MCF 10A (cell line): Measurements from ENCODE around the gene GLRB. TPM values are rescaled to one million over a fixed set of nuclear protein-coding genes. Genes with fewer than 3 reads are reported as not detected.
A peak's percentile ranks its signal among the peaks of the same experiment; 100 is the strongest.

ENCODE experiments used
- Bru-seq: library from RNA; stranded (reverse); fragments of 400-500 nt; gene quantifications from one replicate; lab custom pipeline; 2021; lab: Mats Ljungman, UMichigan
- BruChase-seq, 2 experiments: library from RNA; stranded (reverse); fragments of 400-500 nt; gene quantifications; one replicate each; lab custom pipeline; 2021; lab: Mats Ljungman, UMichigan
- BruUV-seq: library from RNA; stranded (reverse); fragments of 400-500 nt; replicated peaks from 2 replicates; lab custom pipeline; 2021; lab: Mats Ljungman, UMichigan
- CTCF ChIA-PET: fragments of 300-600 bp; sonication (Branson Sonifier 250); formaldehyde crosslinking; extraction: SDS; loops from one replicate; lab custom pipeline; 2021; ENCODE audit warnings: antibody characterized with exemption, inconsistent platforms; lab: Yijun Ruan, JAX
- POLR2A ChIA-PET: fragments of 300-600, 350-650 bp; sonication (Branson Sonifier 250); formaldehyde crosslinking; extraction: SDS; loops from one replicate; lab custom pipeline; 2020; ENCODE audit warnings: antibody characterized with exemption, inconsistent platforms; lab: Yijun Ruan, JAX
- DNase-seq: peaks from one replicate; pipeline ENCODE4 v3.0.0-alpha.2; 2018; ENCODE audit not compliant: unreplicated experiment
- H3K27ac Mint-ChIP-seq: one replicate; pipeline ENCODE4 v1.8.0; 2022; ENCODE audit warnings: mild to moderate bottlenecking, low read depth, mixed read lengths; ENCODE audit not compliant: unreplicated experiment
- H3K27me3 Mint-ChIP-seq: one replicate; pipeline ENCODE4 v1.8.0; 2022; ENCODE audit warnings: mixed read lengths; ENCODE audit not compliant: insufficient read depth, unreplicated experiment
- H3K36me3 Mint-ChIP-seq: one replicate; pipeline ENCODE4 v1.8.0; 2022; ENCODE audit warnings: mild to moderate bottlenecking, moderate library complexity, mixed read lengths; ENCODE audit not compliant: insufficient read depth, unreplicated experiment
- H3K4me1 Mint-ChIP-seq: one replicate; pipeline ENCODE4 v1.8.0; 2022; ENCODE audit warnings: mixed read lengths; ENCODE audit not compliant: insufficient read depth, unreplicated experiment
- H3K4me3 Mint-ChIP-seq: one replicate; pipeline ENCODE4 v1.8.0; 2022; ENCODE audit warnings: mild to moderate bottlenecking, moderate library complexity, mixed read lengths; ENCODE audit not compliant: unreplicated experiment
- H3K9me3 Mint-ChIP-seq: one replicate; pipeline ENCODE4 v1.8.0; 2022; ENCODE audit warnings: mixed read lengths; ENCODE audit not compliant: unreplicated experiment
- CTCF ChIP-seq: fragments of 200-600 bp; IDR thresholded peaks from one replicate; pipeline ENCODE4 v1.8.0; 2022; ENCODE audit warnings: antibody characterized with exemption, mild to moderate bottlenecking; ENCODE audit not compliant: unreplicated experiment
- intact Hi-C: fragments of 100-400 bp; cut with micrococcal nuclease; formaldehyde crosslinking; loops from 2 replicates; pipeline ENCODE4 v1.14.1; 2022
- long read RNA-seq: library from polyadenylated mRNA; stranded (forward); transcript quantifications from one replicate; pipeline ENCODE4 v2.0.0, GENCODE V29; 2022
- total RNA-seq: library from RNA; stranded (reverse); gene quantifications from 2 replicates; pipeline ENCODE4 v1.2.3, GENCODE V29; 2022

The GLRB gene
- total RNA-seq = 5.9 and 7.1 TPM in 2 replicates
- percentile 51 among the genes with signal in this experiment for Bru-seq, nascent RNA
- BruChase-seq, experiment 1, labeled RNA remaining after a 6-hour chase = percentile 43 among the genes with signal in this experiment
- percentile 47 among the genes with signal in this experiment for BruChase-seq, experiment 2, labeled RNA remaining after a 2-hour chase
- long read RNA-seq, transcript GLRB-201 (10 exons, 3,126 nt) = major isoform, 11 of 22 reads
- long read RNA-seq, transcript GLRB-207 (9 exons, 2,765 nt) = minor isoform, 6 of 22 reads
- long read RNA-seq, partial matches to known transcripts = 3 of 22 reads
- long read RNA-seq, other reads (novel, unspliced or antisense) = 2 of 22 reads

DNA sequence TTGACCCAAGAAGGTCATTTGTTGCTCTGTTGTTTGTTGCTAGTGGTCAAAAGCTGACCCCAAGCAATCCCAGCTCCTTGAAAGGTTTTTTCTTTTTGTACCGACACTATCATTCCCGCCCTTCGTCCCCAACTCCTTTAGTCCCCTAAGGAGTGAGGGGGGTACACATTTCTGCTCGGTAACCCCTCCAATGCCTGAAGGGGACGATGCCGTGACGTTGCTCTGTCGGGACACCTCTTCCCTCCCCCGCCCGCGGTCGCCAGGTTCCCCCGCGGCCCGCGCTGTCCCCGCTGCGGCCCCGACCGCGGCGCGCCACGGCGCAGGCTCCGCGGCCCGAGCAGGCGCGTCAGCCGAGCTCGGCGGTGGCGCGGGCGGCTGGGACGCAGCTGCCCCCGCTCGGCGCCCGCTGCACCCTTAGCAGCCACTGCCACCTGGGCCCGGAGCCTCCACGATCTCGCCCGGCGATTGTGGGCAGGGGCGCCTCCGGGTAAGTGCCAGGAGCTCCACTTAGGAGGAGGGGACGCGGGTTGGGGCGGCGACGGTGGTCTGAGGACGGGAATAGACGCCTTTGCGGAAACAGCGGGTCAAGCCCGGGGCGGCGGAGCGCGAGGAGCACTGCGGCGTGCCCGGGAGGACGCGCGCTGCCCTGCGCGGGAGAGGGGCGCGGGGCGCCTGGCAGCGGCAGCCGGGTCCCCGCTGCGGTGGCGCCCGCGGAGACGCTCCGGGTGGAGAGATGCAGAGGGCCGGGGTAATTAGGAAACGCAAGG, at the start of gene GLRB:
Gene GLRB, plus strand, starts transcription at position 340 of the 767 bp plus-strand sequence. CDS start 1,875 bp downstream, outside the sequence.
- intact Hi-C loops = loop anchor here (5.0 kb wide), 1 partner anchor 41 kb away; no protein-coding TSS in a partner anchor
- ChIA-PET CTCF (interaction anchor here (0.8 to 1.1 kb wide), 4 partner anchors 10 to 76 kb away, joined by 3 to 6 read pairs (median 3); no protein-coding TSS in a partner anchor), POLR2A (interaction anchor here (0.8 to 1.2 kb wide), 8 partner anchors 10 to 539 kb away, joined by 3 to 5 read pairs (median 3); no protein-coding TSS in a partner anchor)
- peaks cover 8% of the 10 kb centered on the region for H3K4me1 Mint-ChIP-seq
- H3K4me3 Mint-ChIP-seq = peak within 1 kb of the TSS; percentile 91
- no peak for TF ChIP-seq CTCF
- no TSS peak for BruUV-seq
- no peaks in the 10 kb centered on the region for H3K27me3 Mint-ChIP-seq
- H3K9me3 Mint-ChIP-seq = no peaks in the 10 kb centered on the region
- peak; percentile 39 for DNase-seq
- H3K27ac Mint-ChIP-seq = no peak within 1 kb of the TSS
- no peaks in the 10 kb centered on the region for H3K36me3 Mint-ChIP-seq

DNA sequence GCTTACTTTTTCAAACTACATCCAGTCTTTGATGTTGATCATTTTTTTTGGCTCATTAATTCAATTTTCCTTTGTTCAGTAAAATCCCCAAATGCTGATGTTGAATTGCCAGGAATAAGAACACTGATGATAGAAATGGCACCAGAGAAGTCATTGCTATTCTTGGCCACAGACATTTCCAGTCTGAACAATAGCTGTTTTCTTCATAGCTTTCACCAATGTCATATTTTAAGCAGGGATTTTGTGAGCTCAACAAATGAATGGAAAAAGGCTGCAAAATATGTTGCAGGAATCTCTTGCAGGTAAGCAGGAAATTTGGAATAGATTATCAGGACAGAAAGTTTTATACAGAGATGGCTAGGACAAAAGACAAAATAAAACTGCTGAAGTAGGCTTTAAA, 40.5 kb upstream of the GLRB start:
- Mint-ChIP-seq H3K36me3 (no peaks in the 10 kb centered on the region), H3K27ac (no peak overlapping the region), H3K4me1 (no peaks in the 10 kb centered on the region), H3K9me3 (no peaks in the 10 kb centered on the region), H3K4me3 (no peak overlapping the region), H3K27me3 (no peaks in the 10 kb centered on the region)
- TF ChIP-seq CTCF = no peak
- BruUV-seq = no TSS peak
- ChIA-PET CTCF (interaction anchor here (1.4 to 3.2 kb wide), 3 partner anchors 8 to 66 kb away, joined by 5 to 17 read pairs (median 12); no protein-coding TSS in a partner anchor), POLR2A (interaction anchor here (0.6 to 1.4 kb wide), 2 partner anchors 64 to 206 kb away, joined by 3 read pairs; partner anchors contain the start of gene PDGFC)
- intact Hi-C loops = no loop called here
- DNase-seq = no peak

DNA sequence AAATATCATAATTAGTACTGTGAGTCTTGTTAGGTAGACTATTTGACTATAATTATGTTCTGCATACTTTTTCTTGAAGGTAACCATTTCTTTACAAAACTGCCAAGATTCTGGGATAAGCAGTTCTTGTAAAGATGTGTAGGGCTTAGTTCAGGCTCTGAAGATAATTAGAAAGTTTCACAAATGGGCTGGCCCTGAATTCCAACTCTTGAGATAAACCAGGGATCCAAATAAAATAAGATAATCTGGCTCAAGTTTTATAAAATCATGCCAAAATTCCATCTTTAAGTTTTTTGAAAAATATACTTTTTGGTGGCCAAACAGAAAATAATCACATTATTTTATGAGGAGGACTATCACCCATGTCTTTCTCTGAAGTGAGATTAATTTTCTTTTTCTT, 35.5 kb upstream of the GLRB start:
- H3K4me1 Mint-ChIP-seq = peaks cover 12% of the 10 kb centered on the region
- CTCF ChIA-PET = interaction anchor here (0.7 to 1.3 kb wide), 2 partner anchors 70 to 183 kb away, joined by 3 to 4 read pairs; no protein-coding TSS in a partner anchor
- no peak for DNase-seq
- H3K4me3 Mint-ChIP-seq = no peak overlapping the region
- H3K9me3 Mint-ChIP-seq = no peaks in the 10 kb centered on the region
- intact Hi-C loops = no loop called here
- H3K36me3 Mint-ChIP-seq = peaks cover 7% of the 10 kb centered on the region
- no peaks in the 10 kb centered on the region for H3K27me3 Mint-ChIP-seq
- no TSS peak for BruUV-seq
- no peak overlapping the region for H3K27ac Mint-ChIP-seq
- TF ChIP-seq CTCF = no peak
- POLR2A ChIA-PET = interaction anchor here (1.0 kb wide), 1 partner anchor 242 kb away, joined by 3 read pairs; no protein-coding TSS in a partner anchor
